Keratinocyte (primary cell): Measurements from ENCODE around the gene RCCD1.
"Not testable (repeated sequence)": the region's sequence is repeated elsewhere in the genome, so short reads cannot be mapped to it uniquely, and the experiment has no call there.

Experiments
- CTCF ChIP-seq, 3 experiments: IDR thresholded peaks in 1 of 3; conservative IDR thresholded peaks in 1 of 3; optimal IDR thresholded peaks in 1 of 3; 2 replicates in 2 of 3; 3 replicates in 1 of 3; pipeline versions ENCODE3 to v1.5.1; 2011; ENCODE audit warnings: low read length in 3 of 3, mild to moderate bottlenecking in 3 of 3, moderate library complexity in 2 of 3, control low read depth in 1 of 3, inconsistent platforms in 1 of 3; ENCODE audit not compliant: insufficient read depth in 2 of 3; ENCODE audit errors: extremely low read depth in 1 of 3
- EZH2 ChIP-seq: IDR thresholded peaks from one replicate; pipeline ENCODE4 v1.6.1; 2012; ENCODE audit warnings: inconsistent platforms, mild to moderate bottlenecking, low read length, moderate library complexity

GRCh38 chr15:90928106-90928505 lies 26.6 kb upstream of the RCCD1 start:
- TF ChIP-seq CTCF (optimal IDR thresholded peaks at IDR 0.05 in 1 of 3, IDR thresholded peaks at IDR 0.05 in 1 of 3, conservative IDR thresholded peaks at IDR 0.05 in 1 of 3; ENCODE audit: extremely low read depth in 1 of 3, insufficient read depth in 2 of 3, low read length in 3 of 3); EZH2: not testable (repeated sequence)
